Measurements from ENCODE around the gene SLC6A15. TPM values are rescaled to one million over a fixed set of nuclear protein-coding genes. Genes with fewer than 3 reads are reported as not detected.

The SLC6A15 gene
- total RNA-seq, 4 donors from 2014 or later = 2.2 to 5.9 (median 4.0) TPM

DNA sequence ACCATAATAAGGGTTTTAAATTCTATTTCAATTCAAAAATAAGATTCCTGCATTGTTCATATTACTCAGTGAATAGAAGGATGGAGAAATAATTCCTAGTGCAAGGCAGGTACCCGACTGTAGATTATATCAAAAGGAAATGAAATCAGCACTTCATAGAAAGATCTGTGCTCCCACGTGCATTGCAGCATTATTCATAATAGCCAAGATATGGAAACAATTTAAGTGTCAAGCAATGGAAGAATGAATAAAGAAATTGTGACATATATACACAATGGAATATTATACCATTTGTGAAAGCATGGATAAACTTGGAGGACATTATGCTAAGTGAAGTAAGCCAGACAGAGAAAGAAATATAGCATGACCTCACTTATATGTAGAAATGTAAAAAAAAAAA, 53.8 kb downstream of the SLC6A15 start:
- no peaks in the 10 kb centered on the region for H3K9me3 ChIP-seq
- 53% methylated on average over 2 of the region's 2 CpGs for WGBS
- no peak for DNase-seq (ENCODE audit: low spot score in 2 of 2)
- no peak for TF ChIP-seq POLR2A (IDR thresholded peaks at IDR 0.05)
- no peak for TF ChIP-seq POLR2AphosphoS5 (IDR thresholded peaks at IDR 0.05)
- TF ChIP-seq CTCF (IDR thresholded peaks at IDR 0.05) = no peak
- TF ChIP-seq EP300 (IDR thresholded peaks at IDR 0.05) = no peak
- H3K36me3 ChIP-seq = no peaks in the 10 kb centered on the region
- H3K4me3 ChIP-seq = no peak overlapping the region
- no peaks in the 10 kb centered on the region for H3K27me3 ChIP-seq
- H3K4me1 ChIP-seq = no peaks in the 10 kb centered on the region
- H3K27ac ChIP-seq = no peak overlapping the region

GRCh38 chr12:84857525-84858208, 54.9 kb downstream of the SLC6A15 start:
- H3K9me3 ChIP-seq = peaks cover 3% of the 10 kb centered on the region
- no peak overlapping the region for H3K4me3 ChIP-seq
- DNase-seq (ENCODE audit: low spot score in 2 of 2) = no peak
- TF ChIP-seq POLR2AphosphoS5 (IDR thresholded peaks at IDR 0.05) (no peak), EP300 (IDR thresholded peaks at IDR 0.05) (no peak), CTCF (IDR thresholded peaks at IDR 0.05) (no peak), POLR2A (IDR thresholded peaks at IDR 0.05) (no peak)
- no peaks in the 10 kb centered on the region for H3K27me3 ChIP-seq
- no peaks in the 10 kb centered on the region for H3K4me1 ChIP-seq
- H3K36me3 ChIP-seq = no peaks in the 10 kb centered on the region
- no peak overlapping the region for H3K27ac ChIP-seq
- WGBS = 90% methylated on average over 2 of the region's 2 CpGs

- peaks cover 3% of the 10 kb centered on the region for H3K9me3 ChIP-seq
- no peaks in the 10 kb centered on the region for H3K36me3 ChIP-seq
- WGBS = 68% methylated on average over 1 of the region's 1 CpG
- no peaks in the 10 kb centered on the region for H3K4me1 ChIP-seq
- H3K27me3 ChIP-seq = no peaks in the 10 kb centered on the region
- no peak for DNase-seq (ENCODE audit: low spot score in 2 of 2)
- H3K4me3 ChIP-seq = no peak overlapping the region
- H3K27ac ChIP-seq = no peak overlapping the region
- no peak for TF ChIP-seq CTCF (IDR thresholded peaks at IDR 0.05)
- no peak for TF ChIP-seq POLR2AphosphoS5 (IDR thresholded peaks at IDR 0.05)
- no peak for TF ChIP-seq EP300 (IDR thresholded peaks at IDR 0.05)
- TF ChIP-seq POLR2A (IDR thresholded peaks at IDR 0.05) = no peak
Measured at GRCh38 chr12:84856156-84856900, 56.3 kb downstream of the SLC6A15 start.

GRCh38 chr12:84843593-84844144, 68.9 kb downstream of the SLC6A15 start:
- H3K27me3 ChIP-seq = no peaks in the 10 kb centered on the region
- no peaks in the 10 kb centered on the region for H3K36me3 ChIP-seq
- no peaks in the 10 kb centered on the region for H3K4me1 ChIP-seq
- no peak overlapping the region for H3K4me3 ChIP-seq
- TF ChIP-seq EP300 (IDR thresholded peaks at IDR 0.05) (no peak), POLR2A (IDR thresholded peaks at IDR 0.05) (no peak), POLR2AphosphoS5 (IDR thresholded peaks at IDR 0.05) (no peak), CTCF (IDR thresholded peaks at IDR 0.05) (no peak)
- 97% methylated on average over 1 of the region's 1 CpG for WGBS
- H3K27ac ChIP-seq = no peak overlapping the region
- no peak for DNase-seq (ENCODE audit: low spot score in 2 of 2)
- H3K9me3 ChIP-seq = no peaks in the 10 kb centered on the region

DNA sequence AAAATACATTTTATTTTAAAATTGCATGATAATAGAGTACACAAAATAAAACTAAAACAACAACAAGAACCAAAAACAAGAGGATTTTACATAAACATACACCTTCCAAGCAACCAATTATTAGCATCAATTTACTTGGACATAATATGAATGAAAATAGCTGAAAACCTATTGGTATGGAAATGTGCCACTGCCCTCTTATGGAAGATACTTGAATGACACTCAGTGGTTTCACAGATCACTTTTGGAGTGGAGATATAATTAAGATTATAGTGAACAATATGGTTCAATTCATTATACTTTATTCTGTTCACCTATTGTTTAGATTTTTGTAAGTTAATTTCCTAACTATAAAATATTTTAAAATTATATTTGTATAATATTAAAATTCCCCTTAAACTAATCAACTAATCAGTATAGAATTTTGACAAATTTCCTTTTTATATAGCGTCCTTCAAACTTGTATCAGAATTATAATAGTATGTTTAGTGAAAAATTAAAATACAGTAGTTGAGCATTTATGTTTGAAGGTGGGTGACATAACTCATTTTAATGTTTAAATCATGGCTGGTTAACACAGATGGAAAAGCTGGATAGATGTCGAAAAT, 70.1 kb downstream of the SLC6A15 start:
- Histone ChIP-seq H3K27ac (no peak overlapping the region), H3K4me1 (no peaks in the 10 kb centered on the region), H3K4me3 (no peak overlapping the region), H3K36me3 (no peaks in the 10 kb centered on the region), H3K27me3 (no peaks in the 10 kb centered on the region), H3K9me3 (no peaks in the 10 kb centered on the region)
- TF ChIP-seq CTCF (IDR thresholded peaks at IDR 0.05) (peak; percentile 25 to 63), POLR2A (IDR thresholded peaks at IDR 0.05) (no peak), POLR2AphosphoS5 (IDR thresholded peaks at IDR 0.05) (no peak), EP300 (IDR thresholded peaks at IDR 0.05) (no peak)
- WGBS = 96% methylated on average over 2 of the region's 2 CpGs
- no peak for DNase-seq (ENCODE audit: low spot score in 2 of 2)
